Lower leg skin (tissue), 3 donors: Measurements from ENCODE around the gene SH3D19.

Source experiments
- CTCF ChIP-seq, 3 donors: fragments of 450-650 bp; IDR thresholded peaks; one replicate each; pipeline ENCODE4 v1.5.1; 2016; ENCODE audit warnings: antibody characterized with exemption in 3 of 3, mild to moderate bottlenecking in 3 of 3, moderate library complexity in 2 of 3
- POLR2A ChIP-seq, 2 donors: fragments of 450-650 bp; IDR thresholded peaks; one replicate each; pipeline ENCODE4 v1.6.1; 2016 to 2017; ENCODE audit warnings: antibody characterized with exemption in 2 of 2, mild to moderate bottlenecking in 1 of 2, moderate library complexity in 1 of 2

GRCh38 chr4:151304226-151304625 is 21.2 kb downstream of the SH3D19 start:
- no peak for TF ChIP-seq CTCF (IDR thresholded peaks at IDR 0.05)
- no peak for TF ChIP-seq POLR2A (IDR thresholded peaks at IDR 0.05)
